HepG2 (cell line): ENCODE results near the gene ZBTB1. TPM values are rescaled to one million over a fixed set of nuclear protein-coding genes. Genes with fewer than 3 reads are reported as not detected.

Source experiments
- ATF7-NPFF ChIP-seq: sonication (generic); formaldehyde crosslinking; IDR thresholded peaks from 2 replicates; pipeline ENCODE4 v1.8.1; 2023; ENCODE audit warnings: mild to moderate bottlenecking, low read depth, missing genetic modification reagents, moderate library complexity
- CREB1 ChIP-seq, 2 experiments: fragments of 450-650 bp in 1 of 2; IDR thresholded peaks; 2 replicates each; pipeline ENCODE4 v1.6.1; 2016 to 2017; ENCODE audit warnings: control low read depth in 1 of 2, mild to moderate bottlenecking in 1 of 2, missing compliant biosample characterization in 1 of 2, missing genetic modification characterization in 1 of 2
- HMG20B ChIP-seq: conservative IDR thresholded peaks from 2 replicates; pipeline ENCODE4 v1.6.1; 2016; ENCODE audit warnings: missing genetic modification reagents, missing compliant biosample characterization
- HNRNPH1 ChIP-seq: fragments of 200-400 bp; formaldehyde crosslinking; optimal IDR thresholded peaks from 2 replicates; pipeline ENCODE3; 2017; ENCODE audit warnings: mild to moderate bottlenecking, low read depth, low read length
- HNRNPL ChIP-seq: fragments of 200-400 bp; formaldehyde crosslinking; IDR thresholded peaks from 2 replicates; pipeline ENCODE4 v1.6.1; 2017; ENCODE audit warnings: mild to moderate bottlenecking, low read depth, low read length
- KDM2A ChIP-seq: sonication (generic); formaldehyde crosslinking; IDR thresholded peaks from 2 replicates; pipeline ENCODE4 v1.4.0; 2020; ENCODE audit warnings: low read depth, missing genetic modification reagents, borderline replicate concordance
- KLF13 ChIP-seq: sonication (generic); formaldehyde crosslinking; IDR thresholded peaks from 2 replicates; pipeline ENCODE4 v1.4.0; 2020; ENCODE audit warnings: mild to moderate bottlenecking, missing genetic modification reagents
- MAFK ChIP-seq, 2 experiments: IDR thresholded peaks in 1 of 2; conservative IDR thresholded peaks in 1 of 2; 2 replicates each; pipeline ENCODE4 v1.6.1; 2011; ENCODE audit warnings: improper control_type of control experiment in 2 of 2, low read length in 2 of 2
- PAF1 ChIP-seq: IDR thresholded peaks from 2 replicates; pipeline ENCODE4 v1.6.1; 2016; ENCODE audit warnings: missing genetic modification reagents, missing compliant biosample characterization
- POGZ ChIP-seq: sonication (generic); formaldehyde crosslinking; IDR thresholded peaks from 2 replicates; pipeline ENCODE4 v1.4.0; 2020; ENCODE audit warnings: mild to moderate bottlenecking, missing genetic modification reagents
- SATB2 ChIP-seq: sonication (generic); formaldehyde crosslinking; IDR thresholded peaks from 2 replicates; pipeline ENCODE4 v1.5.0; 2020; ENCODE audit warnings: missing genetic modification reagents
- SRSF1 ChIP-seq: fragments of 200-400 bp; formaldehyde crosslinking; optimal IDR thresholded peaks from 2 replicates; pipeline ENCODE3; 2017; ENCODE audit warnings: mild to moderate bottlenecking, low read depth, low read length, moderate library complexity
- ZFY ChIP-seq: sonication (generic); formaldehyde crosslinking; IDR thresholded peaks from 2 replicates; pipeline ENCODE4 v1.4.0; 2020; ENCODE audit warnings: missing genetic modification reagents
- ZNF124 ChIP-seq: sonication (generic); formaldehyde crosslinking; IDR thresholded peaks from 2 replicates; pipeline ENCODE4 v1.4.0; 2020; ENCODE audit warnings: missing genetic modification reagents
- ZNF451 ChIP-seq: sonication (generic); formaldehyde crosslinking; IDR thresholded peaks from 2 replicates; pipeline ENCODE4 v1.5.0; 2020; ENCODE audit warnings: mild to moderate bottlenecking, missing genetic modification reagents
- ZNF543 ChIP-seq: sonication (generic); formaldehyde crosslinking; IDR thresholded peaks from 2 replicates; pipeline ENCODE4 v1.4.0; 2020; ENCODE audit warnings: mild to moderate bottlenecking, missing genetic modification reagents
- ZNF678 ChIP-seq: sonication (generic); formaldehyde crosslinking; IDR thresholded peaks from 2 replicates; pipeline ENCODE4 v1.4.0; 2020; ENCODE audit warnings: mild to moderate bottlenecking, missing genetic modification reagents
- polyA plus RNA-seq, 8 experiments: library from polyadenylated mRNA; depleted of rRNA in 3 of 8; stranded (reverse) in 7 of 8; unstranded in 1 of 8; fragments of >200 nt; fragmentation: Illumina TruSeq in 4 of 8; extraction: Trizol in 4 of 8; gene quantifications; 2 replicates each; pipeline versions ENCODE4 v1.2.1 to v1.2.3, GENCODE V29; 2011 to 2016; ENCODE audit warnings: low read depth in 4 of 8, missing spikeins in 1 of 8, mixed read lengths in 1 of 8; ENCODE audit not compliant: insufficient read depth in 1 of 8
- total RNA-seq, 5 experiments: library from RNA; depleted of rRNA; stranded (reverse); fragments of >200 nt; fragmentation: Illumina TruSeq; extraction: Trizol; gene quantifications; 2 replicates each; pipeline ENCODE4 v1.2.3, GENCODE V29; 2016; ENCODE audit warnings: low read depth in 1 of 5
- TF ChIP-seq, protein P1 (sequence below): IDR thresholded peaks from 2 replicates; pipeline ENCODE4 v1.6.1; 2016
- TF ChIP-seq, protein P2 (sequence below): sonication (generic); formaldehyde crosslinking; IDR thresholded peaks from 2 replicates; pipeline ENCODE4 v1.8.1; 2023; ENCODE audit warnings: missing genetic modification reagents, inconsistent platforms, borderline replicate concordance
- TF ChIP-seq, protein P3 (sequence below): IDR thresholded peaks from 2 replicates; pipeline ENCODE4 v1.6.1; 2016; ENCODE audit warnings: low read depth, missing genetic modification reagents, missing compliant biosample characterization
- TF ChIP-seq, protein P4 (sequence below): sonication (generic); formaldehyde crosslinking; IDR thresholded peaks from 2 replicates; pipeline ENCODE4 v1.9.0; 2021; ENCODE audit warnings: missing genetic modification reagents, mild to moderate bottlenecking, borderline replicate concordance

The ZBTB1 gene
- total and polyA plus RNA-seq, 2 of the 13 experiments (the other 11 are each of a cell fraction or from before 2014, with no cell fraction given) = 18.8 to 22.6 TPM

DNA sequence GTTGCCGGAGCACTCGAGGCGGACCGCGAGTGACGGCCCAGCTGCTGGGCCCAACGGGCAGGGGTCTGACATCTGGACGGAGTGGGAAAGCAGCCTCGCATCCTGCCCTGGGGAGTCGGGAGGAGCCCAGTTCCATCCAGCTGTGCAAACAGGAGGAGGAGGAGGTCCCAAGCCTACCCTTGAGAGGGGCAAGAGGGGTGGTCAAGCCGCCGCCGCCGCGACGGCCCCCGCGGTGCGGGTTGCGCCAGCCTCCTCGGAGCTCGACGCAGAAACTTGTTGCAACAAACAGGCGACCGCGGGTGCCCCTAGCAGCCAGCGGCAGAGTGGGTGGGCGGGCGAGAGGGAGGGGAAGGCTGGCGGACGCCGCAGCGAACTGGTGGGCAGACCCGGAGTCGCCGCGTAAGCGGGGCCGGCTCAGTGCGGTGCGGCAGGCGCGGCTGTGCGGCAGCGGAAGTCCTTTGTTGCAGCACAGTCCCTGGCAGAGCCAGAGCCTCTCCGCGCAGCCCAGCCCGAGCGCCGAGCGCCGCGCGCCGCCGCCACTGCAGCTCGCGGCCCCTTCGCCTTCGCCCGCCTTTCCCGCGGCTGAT lies at the start of gene ZBTB1 (continued):
- peak; percentile 64 for TF ChIP-seq KDM2A (CRISPR knock-in tag)
- no peak for TF ChIP-seq ZNF543 (CRISPR knock-in tag)
- no peak for TF ChIP-seq CREB1 (IDR thresholded peaks at IDR 0.05)
- TF ChIP-seq CREB1 (CRISPR knock-in tag; IDR thresholded peaks at IDR 0.05) = no peak
- peak; percentile 13 for TF ChIP-seq SRSF1
- no peak; the same call in 1 of the 2 replicates for TF ChIP-seq ZFY (CRISPR knock-in tag)
- TF ChIP-seq MAFK (conservative IDR thresholded peaks at IDR 0.05 in 1 of 2, IDR thresholded peaks at IDR 0.05 in 1 of 2; ENCODE audit: low read length in 2 of 2) = no peak
- TF ChIP-seq SATB2 (CRISPR knock-in tag) = no peak
- TF ChIP-seq ZNF451 = 0 out of 2 replicates have a peak, but pooled peaks have one; percentile 31
- TF ChIP-seq, protein P1, sequence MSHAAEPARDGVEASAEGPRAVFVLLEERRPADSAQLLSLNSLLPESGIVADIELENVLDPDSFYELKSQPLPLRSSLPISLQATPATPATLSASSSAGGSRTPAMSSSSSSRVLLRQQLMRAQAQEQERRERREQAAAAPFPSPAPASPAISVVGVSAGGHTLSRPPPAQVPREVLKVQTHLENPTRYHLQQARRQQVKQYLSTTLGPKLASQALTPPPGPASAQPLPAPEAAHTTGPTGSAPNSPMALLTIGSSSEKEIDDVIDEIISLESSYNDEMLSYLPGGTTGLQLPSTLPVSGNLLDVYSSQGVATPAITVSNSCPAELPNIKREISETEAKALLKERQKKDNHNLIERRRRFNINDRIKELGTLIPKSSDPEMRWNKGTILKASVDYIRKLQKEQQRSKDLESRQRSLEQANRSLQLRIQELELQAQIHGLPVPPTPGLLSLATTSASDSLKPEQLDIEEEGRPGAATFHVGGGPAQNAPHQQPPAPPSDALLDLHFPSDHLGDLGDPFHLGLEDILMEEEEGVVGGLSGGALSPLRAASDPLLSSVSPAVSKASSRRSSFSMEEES (CRISPR knock-in tag) = no peak
- no peak for TF ChIP-seq PAF1 (CRISPR knock-in tag)
- TF ChIP-seq, protein P2, sequence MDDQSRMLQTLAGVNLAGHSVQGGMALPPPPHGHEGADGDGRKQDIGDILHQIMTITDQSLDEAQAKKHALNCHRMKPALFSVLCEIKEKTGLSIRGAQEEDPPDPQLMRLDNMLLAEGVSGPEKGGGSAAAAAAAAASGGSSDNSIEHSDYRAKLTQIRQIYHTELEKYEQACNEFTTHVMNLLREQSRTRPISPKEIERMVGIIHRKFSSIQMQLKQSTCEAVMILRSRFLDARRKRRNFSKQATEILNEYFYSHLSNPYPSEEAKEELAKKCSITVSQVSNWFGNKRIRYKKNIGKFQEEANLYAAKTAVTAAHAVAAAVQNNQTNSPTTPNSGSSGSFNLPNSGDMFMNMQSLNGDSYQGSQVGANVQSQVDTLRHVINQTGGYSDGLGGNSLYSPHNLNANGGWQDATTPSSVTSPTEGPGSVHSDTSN (CRISPR knock-in tag) = no peak
- TF ChIP-seq HMG20B (CRISPR knock-in tag) = no peak; the same call in 1 of the 2 replicates
- no peak for TF ChIP-seq HNRNPH1
- TF ChIP-seq, protein P3, sequence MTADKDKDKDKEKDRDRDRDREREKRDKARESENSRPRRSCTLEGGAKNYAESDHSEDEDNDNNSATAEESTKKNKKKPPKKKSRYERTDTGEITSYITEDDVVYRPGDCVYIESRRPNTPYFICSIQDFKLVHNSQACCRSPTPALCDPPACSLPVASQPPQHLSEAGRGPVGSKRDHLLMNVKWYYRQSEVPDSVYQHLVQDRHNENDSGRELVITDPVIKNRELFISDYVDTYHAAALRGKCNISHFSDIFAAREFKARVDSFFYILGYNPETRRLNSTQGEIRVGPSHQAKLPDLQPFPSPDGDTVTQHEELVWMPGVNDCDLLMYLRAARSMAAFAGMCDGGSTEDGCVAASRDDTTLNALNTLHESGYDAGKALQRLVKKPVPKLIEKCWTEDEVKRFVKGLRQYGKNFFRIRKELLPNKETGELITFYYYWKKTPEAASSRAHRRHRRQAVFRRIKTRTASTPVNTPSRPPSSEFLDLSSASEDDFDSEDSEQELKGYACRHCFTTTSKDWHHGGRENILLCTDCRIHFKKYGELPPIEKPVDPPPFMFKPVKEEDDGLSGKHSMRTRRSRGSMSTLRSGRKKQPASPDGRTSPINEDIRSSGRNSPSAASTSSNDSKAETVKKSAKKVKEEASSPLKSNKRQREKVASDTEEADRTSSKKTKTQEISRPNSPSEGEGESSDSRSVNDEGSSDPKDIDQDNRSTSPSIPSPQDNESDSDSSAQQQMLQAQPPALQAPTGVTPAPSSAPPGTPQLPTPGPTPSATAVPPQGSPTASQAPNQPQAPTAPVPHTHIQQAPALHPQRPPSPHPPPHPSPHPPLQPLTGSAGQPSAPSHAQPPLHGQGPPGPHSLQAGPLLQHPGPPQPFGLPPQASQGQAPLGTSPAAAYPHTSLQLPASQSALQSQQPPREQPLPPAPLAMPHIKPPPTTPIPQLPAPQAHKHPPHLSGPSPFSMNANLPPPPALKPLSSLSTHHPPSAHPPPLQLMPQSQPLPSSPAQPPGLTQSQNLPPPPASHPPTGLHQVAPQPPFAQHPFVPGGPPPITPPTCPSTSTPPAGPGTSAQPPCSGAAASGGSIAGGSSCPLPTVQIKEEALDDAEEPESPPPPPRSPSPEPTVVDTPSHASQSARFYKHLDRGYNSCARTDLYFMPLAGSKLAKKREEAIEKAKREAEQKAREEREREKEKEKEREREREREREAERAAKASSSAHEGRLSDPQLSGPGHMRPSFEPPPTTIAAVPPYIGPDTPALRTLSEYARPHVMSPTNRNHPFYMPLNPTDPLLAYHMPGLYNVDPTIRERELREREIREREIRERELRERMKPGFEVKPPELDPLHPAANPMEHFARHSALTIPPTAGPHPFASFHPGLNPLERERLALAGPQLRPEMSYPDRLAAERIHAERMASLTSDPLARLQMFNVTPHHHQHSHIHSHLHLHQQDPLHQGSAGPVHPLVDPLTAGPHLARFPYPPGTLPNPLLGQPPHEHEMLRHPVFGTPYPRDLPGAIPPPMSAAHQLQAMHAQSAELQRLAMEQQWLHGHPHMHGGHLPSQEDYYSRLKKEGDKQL (CRISPR knock-in tag) = no peak
- TF ChIP-seq ZNF124 (CRISPR knock-in tag) = no peak
- 0 out of 2 replicates have a peak, but pooled peaks have one; percentile 51 for TF ChIP-seq HNRNPL
- peak; percentile 36 for TF ChIP-seq POGZ (CRISPR knock-in tag)
- TF ChIP-seq, protein P4, sequence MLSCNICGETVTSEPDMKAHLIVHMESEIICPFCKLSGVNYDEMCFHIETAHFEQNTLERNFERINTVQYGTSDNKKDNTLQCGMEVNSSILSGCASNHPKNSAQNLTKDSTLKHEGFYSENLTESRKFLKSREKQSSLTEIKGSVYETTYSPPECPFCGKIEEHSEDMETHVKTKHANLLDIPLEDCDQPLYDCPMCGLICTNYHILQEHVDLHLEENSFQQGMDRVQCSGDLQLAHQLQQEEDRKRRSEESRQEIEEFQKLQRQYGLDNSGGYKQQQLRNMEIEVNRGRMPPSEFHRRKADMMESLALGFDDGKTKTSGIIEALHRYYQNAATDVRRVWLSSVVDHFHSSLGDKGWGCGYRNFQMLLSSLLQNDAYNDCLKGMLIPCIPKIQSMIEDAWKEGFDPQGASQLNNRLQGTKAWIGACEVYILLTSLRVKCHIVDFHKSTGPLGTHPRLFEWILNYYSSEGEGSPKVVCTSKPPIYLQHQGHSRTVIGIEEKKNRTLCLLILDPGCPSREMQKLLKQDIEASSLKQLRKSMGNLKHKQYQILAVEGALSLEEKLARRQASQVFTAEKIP (CRISPR knock-in tag) = no peak
- no peak for TF ChIP-seq ZNF678 (CRISPR knock-in tag)
- TF ChIP-seq KLF13 (CRISPR knock-in tag) = no peak
- TF ChIP-seq ATF7-NPFF (CRISPR knock-in tag) = no peak; the same call in 1 of the 2 replicates
